Stimulated activated memory B cell treated with anti-CD40 and anti-IgM and Interleukin-4, amounts not matched to agents 10 μg/mL and 1 μg/mL and 100 μg/mL, for 72 hours (primary cell): Measurements from ENCODE around the gene SEMA3D.

Experiments used
- ATAC-seq: fragments of 150-1000 bp; cut with Tn5 transposase; 2 replicates; pipeline ENCODE4 v1.10.0; 2021
- H3K27ac Mint-ChIP-seq: one replicate; pipeline ENCODE4 v1.8.0; 2022; ENCODE audit warnings: mild to moderate bottlenecking, mixed read lengths
- H3K27me3 Mint-ChIP-seq: one replicate; pipeline ENCODE4 v1.8.0; 2022; ENCODE audit warnings: mixed read lengths
- H3K36me3 Mint-ChIP-seq: one replicate; pipeline ENCODE4 v1.8.0; 2022; ENCODE audit warnings: mixed read lengths
- H3K4me1 Mint-ChIP-seq: one replicate; pipeline ENCODE4 v1.8.0; 2022; ENCODE audit warnings: mixed read lengths
- H3K4me3 Mint-ChIP-seq: one replicate; pipeline ENCODE4 v1.8.0; 2022; ENCODE audit warnings: mild to moderate bottlenecking, moderate library complexity, mixed read lengths
- H3K9me3 Mint-ChIP-seq: one replicate; pipeline ENCODE4 v1.8.0; 2022; ENCODE audit warnings: mixed read lengths

Gene SEMA3D

GRCh38 chr7:85164376-85164775, 22.5 kb downstream of the SEMA3D start:
- no peak for ATAC-seq
- no peak overlapping the region for H3K27ac Mint-ChIP-seq
- H3K4me1 Mint-ChIP-seq: peaks cover 11% of the 10 kb centered on the region
- H3K36me3 Mint-ChIP-seq: no peaks in the 10 kb centered on the region
- H3K27me3 Mint-ChIP-seq: no peaks in the 10 kb centered on the region
- H3K9me3 Mint-ChIP-seq: no peaks in the 10 kb centered on the region
- H3K4me3 Mint-ChIP-seq: no peak overlapping the region

- Mint-ChIP-seq H3K27ac (no peak overlapping the region), H3K36me3 (peaks cover 8% of the 10 kb centered on the region), H3K27me3 (no peaks in the 10 kb centered on the region), H3K4me3 (no peak overlapping the region), H3K4me1 (peaks cover 11% of the 10 kb centered on the region), H3K9me3 (peaks cover 8% of the 10 kb centered on the region)
- no peak for ATAC-seq
Measured at GRCh38 chr7:85162721-85163120, 24.1 kb downstream of the SEMA3D start.

GRCh38 chr7:85160223-85160622, 26.6 kb downstream of the SEMA3D start:
- Mint-ChIP-seq H3K4me1 (peaks cover 11% of the 10 kb centered on the region), H3K36me3 (peaks cover 8% of the 10 kb centered on the region), H3K9me3 (peaks cover 8% of the 10 kb centered on the region), H3K27ac (peak overlapping the region; percentile 58), H3K27me3 (no peaks in the 10 kb centered on the region), H3K4me3 (peak overlapping the region; percentile 34)
- ATAC-seq: peak; percentile 88

- H3K4me1 Mint-ChIP-seq: peaks cover 11% of the 10 kb centered on the region
- H3K4me3 Mint-ChIP-seq: no peak overlapping the region
- peaks cover 8% of the 10 kb centered on the region for H3K36me3 Mint-ChIP-seq
- H3K27ac Mint-ChIP-seq: no peak overlapping the region
- no peaks in the 10 kb centered on the region for H3K27me3 Mint-ChIP-seq
- peaks cover 8% of the 10 kb centered on the region for H3K9me3 Mint-ChIP-seq
- no peak for ATAC-seq
Measured at GRCh38 chr7:85159003-85159402, 27.9 kb downstream of the SEMA3D start.

GRCh38 chr7:85156661-85157208, 30.1 kb downstream of the SEMA3D start:
- Mint-ChIP-seq H3K4me1 (peaks cover 11% of the 10 kb centered on the region), H3K9me3 (peaks cover 8% of the 10 kb centered on the region), H3K4me3 (no peak overlapping the region), H3K27ac (no peak overlapping the region), H3K27me3 (no peaks in the 10 kb centered on the region), H3K36me3 (peaks cover 8% of the 10 kb centered on the region)
- ATAC-seq: no peak

GRCh38 chr7:85154282-85154937, 32.4 kb downstream of the SEMA3D start:
- Mint-ChIP-seq H3K4me3 (no peak overlapping the region), H3K9me3 (peaks cover 8% of the 10 kb centered on the region), H3K27ac (no peak overlapping the region), H3K4me1 (no peaks in the 10 kb centered on the region), H3K36me3 (peaks cover 8% of the 10 kb centered on the region), H3K27me3 (no peaks in the 10 kb centered on the region)
- no peak for ATAC-seq

GRCh38 chr7:85153715-85154114, 33.1 kb downstream of the SEMA3D start:
- Mint-ChIP-seq H3K9me3 (peaks cover 4% of the 10 kb centered on the region), H3K27ac (no peak overlapping the region), H3K4me3 (no peak overlapping the region), H3K4me1 (no peaks in the 10 kb centered on the region), H3K36me3 (peaks cover 3% of the 10 kb centered on the region), H3K27me3 (no peaks in the 10 kb centered on the region)
- no peak for ATAC-seq

GRCh38 chr7:85150624-85151023, 36.2 kb downstream of the SEMA3D start:
- Mint-ChIP-seq H3K9me3 (no peaks in the 10 kb centered on the region), H3K4me3 (no peak overlapping the region), H3K27ac (no peak overlapping the region), H3K27me3 (no peaks in the 10 kb centered on the region), H3K4me1 (no peaks in the 10 kb centered on the region), H3K36me3 (no peaks in the 10 kb centered on the region)
- no peak for ATAC-seq

GRCh38 chr7:85144771-85145170, 42.1 kb downstream of the SEMA3D start:
- Mint-ChIP-seq H3K36me3 (no peaks in the 10 kb centered on the region), H3K9me3 (no peaks in the 10 kb centered on the region), H3K27ac (no peak overlapping the region), H3K4me1 (no peaks in the 10 kb centered on the region), H3K27me3 (no peaks in the 10 kb centered on the region), H3K4me3 (no peak overlapping the region)
- ATAC-seq: no peak

GRCh38 chr7:85135977-85136376, 50.9 kb downstream of the SEMA3D start:
- Mint-ChIP-seq H3K27ac (no peak overlapping the region), H3K9me3 (no peaks in the 10 kb centered on the region), H3K27me3 (no peaks in the 10 kb centered on the region), H3K4me3 (no peak overlapping the region), H3K4me1 (no peaks in the 10 kb centered on the region), H3K36me3 (no peaks in the 10 kb centered on the region)
- no peak for ATAC-seq

GRCh38 chr7:85133560-85133959, 53.3 kb downstream of the SEMA3D start:
- H3K4me1 Mint-ChIP-seq: no peaks in the 10 kb centered on the region
- no peaks in the 10 kb centered on the region for H3K27me3 Mint-ChIP-seq
- no peaks in the 10 kb centered on the region for H3K36me3 Mint-ChIP-seq
- no peak overlapping the region for H3K4me3 Mint-ChIP-seq
- ATAC-seq: no peak
- H3K9me3 Mint-ChIP-seq: no peaks in the 10 kb centered on the region
- H3K27ac Mint-ChIP-seq: no peak overlapping the region

- H3K36me3 Mint-ChIP-seq: no peaks in the 10 kb centered on the region
- no peak overlapping the region for H3K4me3 Mint-ChIP-seq
- H3K27ac Mint-ChIP-seq: no peak overlapping the region
- no peak for ATAC-seq
- no peaks in the 10 kb centered on the region for H3K4me1 Mint-ChIP-seq
- no peaks in the 10 kb centered on the region for H3K9me3 Mint-ChIP-seq
- no peaks in the 10 kb centered on the region for H3K27me3 Mint-ChIP-seq
Measured at GRCh38 chr7:85133006-85133405, 53.9 kb downstream of the SEMA3D start.

- Mint-ChIP-seq H3K4me1 (no peaks in the 10 kb centered on the region), H3K36me3 (no peaks in the 10 kb centered on the region), H3K27me3 (no peaks in the 10 kb centered on the region), H3K4me3 (no peak overlapping the region), H3K9me3 (no peaks in the 10 kb centered on the region), H3K27ac (no peak overlapping the region)
- ATAC-seq: no peak
Measured at GRCh38 chr7:85130702-85131101, 56.2 kb downstream of the SEMA3D start.

- ATAC-seq: no peak
- Mint-ChIP-seq H3K4me3 (no peak overlapping the region), H3K4me1 (no peaks in the 10 kb centered on the region), H3K9me3 (no peaks in the 10 kb centered on the region), H3K27me3 (no peaks in the 10 kb centered on the region), H3K36me3 (no peaks in the 10 kb centered on the region), H3K27ac (no peak overlapping the region)
Measured at GRCh38 chr7:85126383-85126782, 60.5 kb downstream of the SEMA3D start.

- Mint-ChIP-seq H3K4me3 (no peak overlapping the region), H3K27me3 (no peaks in the 10 kb centered on the region), H3K9me3 (no peaks in the 10 kb centered on the region), H3K27ac (no peak overlapping the region), H3K4me1 (no peaks in the 10 kb centered on the region), H3K36me3 (no peaks in the 10 kb centered on the region)
- no peak for ATAC-seq
Measured at GRCh38 chr7:85125651-85126131, 61.2 kb downstream of the SEMA3D start.

- Mint-ChIP-seq H3K4me3 (no peak overlapping the region), H3K27me3 (no peaks in the 10 kb centered on the region), H3K9me3 (no peaks in the 10 kb centered on the region), H3K4me1 (no peaks in the 10 kb centered on the region), H3K36me3 (no peaks in the 10 kb centered on the region), H3K27ac (no peak overlapping the region)
- no peak for ATAC-seq
Measured at GRCh38 chr7:85125176-85125575, 61.7 kb downstream of the SEMA3D start.
